B cell (primary cell): Measurements from ENCODE around the gene CNTNAP1. TPM values are rescaled to one million over a fixed set of nuclear protein-coding genes. Genes with fewer than 3 reads are reported as not detected.

Experiments used
- ATAC-seq: fragments of 200-7000 bp; cut with Tn5 transposase; one replicate; pipeline ENCODE4 v1.10.0; 2021; ENCODE audit warnings: low read depth, mild to moderate bottlenecking, moderate number of reproducible peaks, moderate library complexity
- CTCF ChIA-PET: fragments of 350-600 bp; sonication (Branson Sonifier 250); formaldehyde crosslinking; loops from one replicate; lab custom pipeline; 2021; ENCODE audit warnings: antibody characterized with exemption, inconsistent platforms; lab: Charles Lee
- POLR2A ChIA-PET: fragments of 350-600 bp; sonication (Branson Sonifier 250); formaldehyde crosslinking; loops from one replicate; lab custom pipeline; 2021; ENCODE audit warnings: antibody characterized with exemption; lab: Charles Lee
- DNase-seq: peaks from one replicate; pipeline ENCODE4 v3.0.0; 2013
- H2AFZ ChIP-seq: 2 replicates; pipeline ENCODE4 v1.6.1; 2012; ENCODE audit warnings: mild to moderate bottlenecking, low read depth, low read length; ENCODE audit not compliant: insufficient read depth, poor library complexity, severe bottlenecking
- H3K27ac ChIP-seq, 2 donors: 1 replicate in 1 of 2; 2 replicates in 1 of 2; pipeline ENCODE4 v1.5.1; 2012 to 2013; ENCODE audit warnings: low read length in 2 of 2, mild to moderate bottlenecking in 2 of 2, moderate library complexity in 1 of 2
- H3K27me3 ChIP-seq, 4 experiments: fragments of 200-600 bp in 1 of 4; sonication (generic) in 1 of 4; replicated peaks in 1 of 4; 1 replicate in 2 of 4; 2 replicates in 2 of 4; pipeline versions ENCODE4 v1.6.1 to v1.7.0; 2013 to 2016; ENCODE audit warnings: low read length in 3 of 4, mild to moderate bottlenecking in 2 of 4, mixed read lengths in 1 of 4, moderate library complexity in 1 of 4; ENCODE audit not compliant: insufficient read depth in 4 of 4, control insufficient read depth in 3 of 4; ENCODE audit errors: control extremely low read depth in 1 of 4
- H3K36me3 ChIP-seq, 2 experiments: replicated peaks in 1 of 2; 1 replicate in 1 of 2; 2 replicates in 1 of 2; pipeline versions ENCODE4 v1.6.1 to v1.7.1; 2013; ENCODE audit warnings: low read length in 1 of 2; ENCODE audit not compliant: insufficient read depth in 2 of 2, control insufficient read depth in 1 of 2; ENCODE audit errors: control extremely low read depth in 1 of 2, extremely low read depth in 1 of 2
- H3K4me1 ChIP-seq, 2 donors: fragments of 200-600 bp in 1 of 2; sonication (generic) in 1 of 2; 1 replicate in 1 of 2; 2 replicates in 1 of 2; pipeline versions ENCODE4 v1.5.1 to v1.6.1; 2013 to 2017; ENCODE audit warnings: low read length in 2 of 2; ENCODE audit not compliant: control insufficient read depth in 2 of 2, insufficient read depth in 2 of 2
- H3K4me2 ChIP-seq: replicated peaks from 2 replicates; pipeline ENCODE3; 2012; ENCODE audit warnings: mild to moderate bottlenecking, low read depth, low read length; ENCODE audit not compliant: poor library complexity, severe bottlenecking
- H3K4me3 ChIP-seq, 5 experiments: fragments of 200-600 bp in 1 of 5; sonication (generic) in 1 of 5; 1 replicate in 3 of 5; 2 replicates in 2 of 5; pipeline versions ENCODE4 v1.5.1 to v1.7.0; 2011 to 2016; ENCODE audit warnings: low read length in 4 of 5, mild to moderate bottlenecking in 4 of 5, low read depth in 2 of 5, control low read depth in 1 of 5, moderate library complexity in 1 of 5; ENCODE audit not compliant: insufficient read depth in 1 of 5; ENCODE audit errors: control extremely low read depth in 1 of 5, extremely low read depth in 1 of 5
- H3K79me2 ChIP-seq: fragments of 200-600 bp; sonication (generic); one replicate; pipeline ENCODE4 v1.6.0; 2016; ENCODE audit warnings: low read length; ENCODE audit not compliant: control insufficient read depth, insufficient read depth
- H3K9ac ChIP-seq: fragments of 200-600 bp; sonication (generic); 2 replicates; pipeline ENCODE4 v1.6.1; 2017; ENCODE audit warnings: mild to moderate bottlenecking, low read length, moderate library complexity
- H3K9me3 ChIP-seq, 3 donors: one replicate each; pipeline versions ENCODE4 v1.6.1 to v1.7.1; 2013; ENCODE audit warnings: low read length in 2 of 3; ENCODE audit not compliant: control insufficient read depth in 2 of 3, insufficient read depth in 1 of 3; ENCODE audit errors: control extremely low read depth in 1 of 3
- H4K20me1 ChIP-seq: 2 replicates; pipeline ENCODE4 v1.6.0; 2012; ENCODE audit warnings: mild to moderate bottlenecking, low read length; ENCODE audit not compliant: insufficient read depth, control insufficient read depth, poor library complexity, severe bottlenecking
- H3K27ac Mint-ChIP-seq: one replicate; pipeline ENCODE4 v1.8.0; 2021; ENCODE audit warnings: mixed read lengths
- H3K27me3 Mint-ChIP-seq: one replicate; pipeline ENCODE4 v1.8.0; 2021; ENCODE audit warnings: mixed read lengths
- H3K4me1 Mint-ChIP-seq: one replicate; pipeline ENCODE4 v1.8.0; 2021; ENCODE audit warnings: mixed read lengths
- H3K4me3 Mint-ChIP-seq: one replicate; pipeline ENCODE4 v1.8.0; 2021; ENCODE audit warnings: mixed read lengths
- H3K9me3 Mint-ChIP-seq: one replicate; pipeline ENCODE4 v1.8.0; 2022; ENCODE audit warnings: mixed read lengths; ENCODE audit not compliant: insufficient read depth
- CTCF ChIP-seq: fragments of 200-600 bp; IDR thresholded peaks from one replicate; pipeline ENCODE4 v1.8.0; 2022; ENCODE audit warnings: antibody characterized with exemption, mild to moderate bottlenecking
- EZH2 ChIP-seq: IDR thresholded peaks from 2 replicates; pipeline ENCODE4 v1.6.1; 2012; ENCODE audit warnings: borderline replicate concordance, low read depth, mild to moderate bottlenecking, moderate library complexity, low read length; ENCODE audit not compliant: insufficient read depth, poor library complexity, severe bottlenecking
- WGBS: methylation state at CpG from one replicate; pipeline ENCODE4 v1.1.5; 2013; ENCODE audit warnings: missing lambda C conversion rate; ENCODE audit not compliant: insufficient coverage; 5-methylcytosine and 5-hydroxymethylcytosine counted together
- intact Hi-C: fragments of 100-400 bp; cut with micrococcal nuclease; formaldehyde crosslinking; loops from one replicate; pipeline ENCODE4 v1.10.0; 2022
- polyA plus RNA-seq: library from polyadenylated mRNA; depleted of rRNA; stranded (reverse); fragments of >200 nt; gene quantifications from 2 replicates; pipeline ENCODE4 v1.2.3, GENCODE V29; 2012
- total RNA-seq, 2 donors: library from RNA; stranded (reverse); fragments of 120-200 nt in 1 of 2; gene quantifications; 1 replicate in 1 of 2; 2 replicates in 1 of 2; pipeline versions ENCODE4 v1.2.3 to v1.2.4, GENCODE V29; 2013 to 2022

Gene CNTNAP1
- total and polyA plus RNA-seq, 2 donors (not counting 1 experiment from before 2014, with no cell fraction given) = 3.5 to 4.7 TPM

- POLR2A ChIA-PET = interaction anchor here (0.6 kb wide), 1 partner anchor 18 kb away, joined by 5 read pairs; no protein-coding TSS in a partner anchor
- Mint-ChIP-seq H3K4me3 (peak overlapping the region; percentile 71), H3K27me3 (peaks cover 19% of the 10 kb centered on the region), H3K27ac (no peak overlapping the region), H3K9me3 (no peaks in the 10 kb centered on the region), H3K4me1 (peaks cover 61% of the 10 kb centered on the region)
- Histone ChIP-seq H3K4me3 (peak overlapping the region in 1 of 5 experiments; percentile 18), H3K9ac (no peak overlapping the region), H3K4me2 (peak overlapping the region; percentile 99), H4K20me1 (peaks cover 26% of the 10 kb centered on the region), H3K79me2 (no peaks in the 10 kb centered on the region), H3K27me3 (peaks cover 0 to 66% (median 28%) of the 10 kb centered on the region in 4 experiments), H2AFZ (no peak overlapping the region), H3K27ac (no peak overlapping the region), H3K36me3 (no peaks in the 10 kb centered on the region), H3K4me1 (peaks cover 65 to 76% of the 10 kb centered on the region in 2 donors), H3K9me3 (peaks cover 0 to 31% (median 0%) of the 10 kb centered on the region in 3 donors)
- no peak for ATAC-seq
- peak; percentile 17 for TF ChIP-seq EZH2
- no peak for TF ChIP-seq CTCF
- DNase-seq = no peak
- CTCF ChIA-PET = interaction anchor here (1.2 to 2.5 kb wide), 5 partner anchors 11 to 96 kb away, joined by 4 to 13 read pairs (median 5); partner anchors contain the start of genes RETREG3 and TUBG1
- WGBS = 13% methylated on average over 4 of the region's 9 CpGs
- intact Hi-C loops = loop anchor here (5.0 to 10.0 kb wide), 4 partner anchors 108 to 480 kb away; partner anchors contain the start of genes GHDC, MLX, NAGLU and PTGES3L
Observed at GRCh38 chr17:42674755-42675347, 7.5 kb upstream of the CNTNAP1 start.
